GM21526 (cell line): ENCODE results near the gene NKTR.

Experiments used
- ATAC-seq: cut with Tn5 transposase; IDR thresholded peaks from one replicate; pipeline ENCODE4 v1.9.1; 2021; ENCODE audit warnings: moderate library complexity; ENCODE audit not compliant: unreplicated experiment, low FRiP score

NKTR gene

DNA sequence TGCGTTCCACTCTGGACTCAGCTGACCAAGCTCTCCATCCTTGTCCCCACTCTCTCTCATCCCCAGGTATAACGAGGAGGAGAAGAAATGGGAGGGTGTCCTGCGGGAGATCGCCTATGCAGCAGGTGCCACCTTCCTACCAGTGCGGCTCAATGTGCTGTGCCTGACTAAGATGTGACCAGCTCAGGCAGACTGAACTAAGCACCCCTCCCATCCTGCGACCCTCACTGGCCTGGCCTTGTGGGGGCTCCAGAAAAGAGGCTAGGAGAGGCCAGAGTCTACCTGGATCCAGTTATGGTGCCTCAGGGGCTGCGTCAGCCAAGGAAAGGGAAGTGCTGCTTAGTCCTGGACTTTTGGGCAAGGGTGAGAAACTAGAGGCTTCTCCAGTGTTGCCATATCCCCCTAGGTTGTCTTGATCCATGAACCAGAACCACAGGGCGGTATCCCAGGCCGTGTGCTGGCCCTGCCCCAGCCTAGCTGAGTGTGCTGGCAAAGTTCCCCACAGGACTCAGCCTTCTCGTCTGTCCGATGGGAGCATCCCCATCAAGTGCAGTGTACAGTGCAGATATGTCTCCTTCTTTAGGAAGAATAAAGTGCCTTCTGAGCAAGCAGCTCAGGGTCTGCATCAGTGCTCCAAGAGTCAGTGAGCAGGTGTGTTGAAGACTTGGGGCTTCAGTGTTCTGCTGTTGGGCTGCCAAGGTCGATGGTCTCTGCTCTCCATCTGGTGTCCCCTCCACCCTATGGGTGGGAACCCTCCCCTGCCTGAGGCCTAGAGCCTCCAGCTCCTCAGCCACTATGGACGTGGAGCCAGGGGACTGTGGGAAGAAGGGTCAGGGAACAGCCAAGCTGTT lies 91.6 kb downstream of the NKTR start:
- ATAC-seq, result no peak

DNA sequence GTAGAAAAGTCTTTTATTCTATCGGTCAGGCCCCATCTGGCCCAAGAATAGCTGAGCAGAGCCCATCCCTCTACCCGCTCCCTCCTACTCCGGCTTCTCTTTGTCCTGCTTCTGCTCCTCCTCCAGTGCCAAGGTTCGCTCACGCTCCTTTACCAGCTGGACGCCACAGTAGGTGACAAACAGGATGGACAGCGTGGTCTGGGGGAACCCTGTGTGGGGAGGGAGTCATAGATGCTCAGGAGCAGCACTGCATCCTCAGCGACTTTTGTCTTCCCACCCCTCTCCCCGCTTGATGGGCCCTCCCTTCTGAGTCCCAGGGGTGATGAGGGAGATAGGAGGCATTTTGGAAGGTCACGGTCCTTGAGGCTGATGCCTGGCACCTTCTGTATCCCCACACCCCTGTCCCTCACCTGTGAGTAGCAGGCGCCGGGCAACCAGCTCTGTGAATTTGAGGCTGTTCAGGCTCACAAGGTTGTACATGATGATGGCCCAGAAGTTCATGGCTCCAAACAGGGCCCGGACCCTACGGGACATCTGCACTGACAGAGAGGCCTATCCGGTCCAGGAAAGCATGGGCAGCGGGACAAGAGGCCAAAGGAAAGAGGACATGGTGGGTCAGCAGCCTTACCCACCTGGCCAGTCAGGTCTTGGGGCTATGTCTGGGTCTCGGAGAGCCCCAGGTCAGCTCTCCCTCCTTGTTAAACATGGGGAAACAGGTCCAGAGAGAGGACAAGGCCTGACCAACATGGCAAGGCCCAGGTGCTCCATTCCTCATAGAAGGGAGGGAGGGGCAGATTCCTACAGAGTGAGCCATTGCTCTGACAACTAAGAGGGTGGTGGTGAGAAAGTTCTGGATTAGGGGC lies 92.4 kb downstream of the NKTR start:
- no peak for ATAC-seq

DNA sequence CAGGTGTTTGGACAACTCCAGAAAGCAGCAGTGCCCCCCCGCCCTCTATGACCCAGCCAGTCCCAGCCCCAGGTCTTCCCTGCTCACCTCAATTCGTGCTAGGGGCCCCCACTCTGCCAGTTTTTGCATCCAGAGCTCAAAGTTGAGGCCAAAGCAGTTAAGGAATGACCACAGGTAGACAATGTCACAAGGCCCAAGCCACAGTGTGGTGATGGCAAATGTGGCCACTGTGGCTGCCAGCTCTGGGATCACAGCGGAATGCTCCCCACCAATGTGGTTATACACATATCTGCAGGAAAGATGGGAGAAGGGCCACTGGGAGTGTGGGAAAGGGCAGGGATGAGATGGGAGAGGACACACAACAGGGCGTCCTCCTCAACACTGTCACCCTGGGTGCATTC lies 93.0 kb downstream of the NKTR start:
- no peak for ATAC-seq

- ATAC-seq, result no peak
Measured at GRCh38 chr3:42694366-42694765, 93.9 kb downstream of the NKTR start.

GRCh38 chr3:42696356-42697288 lies 96.1 kb downstream of the NKTR start:
- no peak for ATAC-seq

DNA sequence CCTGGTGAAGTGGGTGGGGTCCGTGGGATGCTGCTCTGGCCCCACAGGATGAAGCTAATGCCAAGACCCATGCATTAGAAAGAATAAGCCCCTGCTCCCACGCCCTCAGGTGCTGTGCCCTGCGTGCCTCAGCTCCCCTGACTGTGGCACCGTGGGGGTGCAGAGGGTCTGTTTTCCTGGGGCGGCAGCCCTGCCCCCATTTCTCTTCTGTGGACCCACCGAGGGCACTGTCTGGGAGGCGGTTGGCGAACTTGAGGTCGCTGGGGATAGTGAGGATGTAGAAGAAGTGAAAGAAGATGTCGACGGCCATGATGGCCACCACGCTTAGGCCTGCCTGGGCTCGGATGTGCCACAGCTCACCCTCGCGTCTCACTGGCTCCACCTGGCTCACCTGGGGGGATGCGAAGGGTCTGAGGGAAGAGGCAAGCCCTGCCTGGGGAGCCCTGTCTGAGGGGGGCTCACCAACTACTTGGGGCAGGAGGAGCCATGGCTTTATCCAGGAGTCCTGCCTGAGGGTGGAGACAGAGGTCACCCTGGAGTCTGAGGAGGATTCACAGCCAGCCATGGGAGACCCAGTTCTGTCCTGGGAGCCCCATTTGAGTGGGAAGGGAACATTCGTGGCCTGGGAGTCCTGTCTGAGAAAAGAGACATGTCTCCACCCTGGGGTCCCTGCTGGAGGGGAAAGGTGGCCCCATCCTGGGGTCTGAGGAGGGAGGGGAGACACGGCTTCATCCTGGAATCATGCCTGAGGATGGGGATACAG lies 97.0 kb downstream of the NKTR start:
- ATAC-seq, result no peak
